Sigmoid colon (tissue), 4 donors: ENCODE measurements around the gene CPXM1.

Source experiments
- EP300 ChIP-seq, 4 donors: sonication (generic); formaldehyde crosslinking; IDR thresholded peaks; one replicate each; pipeline ENCODE4 v1.6.1; 2017; ENCODE audit warnings: antibody characterized with exemption in 4 of 4
- POLR2A ChIP-seq, 2 donors: fragments of 450-650 bp; IDR thresholded peaks; one replicate each; pipeline ENCODE4 v1.6.1; 2016; ENCODE audit warnings: antibody characterized with exemption in 2 of 2, mild to moderate bottlenecking in 2 of 2, moderate library complexity in 2 of 2
- TF ChIP-seq, protein P1 (sequence below), 4 experiments: fragments of 450-650 bp in 3 of 4; fragments of 200-600 bp in 1 of 4; IDR thresholded peaks; one replicate each; pipeline ENCODE4 v1.5.1; 2016 to 2019; ENCODE audit warnings: antibody characterized with exemption in 4 of 4, mild to moderate bottlenecking in 3 of 4, moderate library complexity in 2 of 4

DNA sequence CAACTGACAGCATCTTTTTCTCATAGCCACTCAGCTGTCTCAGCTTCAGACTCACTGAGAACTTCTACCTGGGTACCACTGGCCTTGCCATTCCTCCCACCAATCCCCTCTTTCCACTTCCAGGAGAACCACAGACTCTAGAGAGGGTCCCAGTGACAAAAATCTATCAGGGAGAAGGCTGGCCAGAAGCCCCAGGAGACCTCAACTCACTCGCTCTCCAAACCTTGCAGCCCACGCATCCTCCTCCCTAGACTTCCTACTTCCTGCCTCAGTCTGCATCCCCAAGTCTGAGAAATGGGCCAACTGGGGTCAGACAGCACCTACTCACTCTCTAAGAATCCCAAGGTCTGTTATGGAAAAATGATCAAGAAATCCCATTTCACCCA lies 16.9 kb upstream of the CPXM1 start:
- TF ChIP-seq, protein P1, sequence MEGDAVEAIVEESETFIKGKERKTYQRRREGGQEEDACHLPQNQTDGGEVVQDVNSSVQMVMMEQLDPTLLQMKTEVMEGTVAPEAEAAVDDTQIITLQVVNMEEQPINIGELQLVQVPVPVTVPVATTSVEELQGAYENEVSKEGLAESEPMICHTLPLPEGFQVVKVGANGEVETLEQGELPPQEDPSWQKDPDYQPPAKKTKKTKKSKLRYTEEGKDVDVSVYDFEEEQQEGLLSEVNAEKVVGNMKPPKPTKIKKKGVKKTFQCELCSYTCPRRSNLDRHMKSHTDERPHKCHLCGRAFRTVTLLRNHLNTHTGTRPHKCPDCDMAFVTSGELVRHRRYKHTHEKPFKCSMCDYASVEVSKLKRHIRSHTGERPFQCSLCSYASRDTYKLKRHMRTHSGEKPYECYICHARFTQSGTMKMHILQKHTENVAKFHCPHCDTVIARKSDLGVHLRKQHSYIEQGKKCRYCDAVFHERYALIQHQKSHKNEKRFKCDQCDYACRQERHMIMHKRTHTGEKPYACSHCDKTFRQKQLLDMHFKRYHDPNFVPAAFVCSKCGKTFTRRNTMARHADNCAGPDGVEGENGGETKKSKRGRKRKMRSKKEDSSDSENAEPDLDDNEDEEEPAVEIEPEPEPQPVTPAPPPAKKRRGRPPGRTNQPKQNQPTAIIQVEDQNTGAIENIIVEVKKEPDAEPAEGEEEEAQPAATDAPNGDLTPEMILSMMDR (IDR thresholded peaks at IDR 0.05): no peak
- TF ChIP-seq POLR2A (IDR thresholded peaks at IDR 0.05) (no peak), EP300 (IDR thresholded peaks at IDR 0.05) (no peak)
